ENCODE measurements around the gene ALPK3.

GRCh38 chr15:84799511-84800187, 17.5 kb upstream of the ALPK3 start:
- TF ChIP-seq POLR2A (IDR thresholded peaks at IDR 0.05) (no peak), CTCF (IDR thresholded peaks at IDR 0.05) (no peak)
